SU-DHL-6 (cell line): ENCODE data around the gene ZP4.
A peak's percentile ranks its signal among the peaks of the same experiment; 100 is the strongest.

ENCODE experiments used
- H2AFZ ChIP-seq: fragments of 200-600 bp; sonication (generic); 2 replicates; pipeline ENCODE4 v1.6.1; 2014; ENCODE audit warnings: low read depth, mild to moderate bottlenecking, moderate library complexity, mixed read lengths, antibody characterized with exemption, low read length; ENCODE audit not compliant: severe bottlenecking
- H3F3A ChIP-seq: fragments of 200-600 bp; shearing (Covaris generic); 2 replicates; pipeline ENCODE4 v1.6.0; 2016; ENCODE audit warnings: antibody characterized with exemption, mild to moderate bottlenecking; ENCODE audit not compliant: insufficient read depth
- H3K27ac ChIP-seq: fragments of 200-600 bp; sonication (generic); 2 replicates; pipeline ENCODE4 v1.5.1; 2016; ENCODE audit warnings: low read depth, mild to moderate bottlenecking, low read length, moderate library complexity, mixed read lengths
- H3K27me3 ChIP-seq: fragments of 200-600 bp; sonication (generic), shearing (Covaris generic); 2 replicates; pipeline ENCODE4 v1.6.0; 2014; ENCODE audit warnings: mild to moderate bottlenecking, low read length
- H3K36me3 ChIP-seq: fragments of 200-600 bp; sonication (generic); 2 replicates; pipeline ENCODE4 v1.6.1; 2014; ENCODE audit warnings: mild to moderate bottlenecking, low read length, mixed read lengths
- H3K4me2 ChIP-seq: fragments of 300-600, 200-600 bp; shearing (Covaris generic), sonication (generic); 2 replicates; pipeline ENCODE4 v1.6.0; 2014; ENCODE audit warnings: low read length, low read depth, mild to moderate bottlenecking; ENCODE audit not compliant: poor library complexity, severe bottlenecking
- H3K4me3 ChIP-seq: fragments of 200-600 bp; sonication (generic); 2 replicates; pipeline ENCODE4 v1.5.1; 2014; ENCODE audit warnings: antibody characterized with exemption, low read length, mild to moderate bottlenecking, mixed read lengths; ENCODE audit not compliant: insufficient read depth, poor library complexity, severe bottlenecking
- H3K79me2 ChIP-seq: fragments of 200-600 bp; sonication (generic); 2 replicates; pipeline ENCODE4 v1.6.1; 2014; ENCODE audit warnings: mild to moderate bottlenecking, low read length, moderate library complexity; ENCODE audit not compliant: insufficient read depth
- H3K9ac ChIP-seq: fragments of 200-600 bp; sonication (generic); 2 replicates; pipeline ENCODE4 v1.7.0; 2014; ENCODE audit warnings: mild to moderate bottlenecking, low read length
- H3K9me2 ChIP-seq: fragments of 200-600 bp; sonication (generic); replicated peaks from 2 replicates; pipeline ENCODE4 v1.6.1; 2014; ENCODE audit warnings: low read length; ENCODE audit not compliant: insufficient read depth
- H3K9me3 ChIP-seq: fragments of 200-600 bp; sonication (generic); 2 replicates; pipeline ENCODE4 v1.6.1; 2014; ENCODE audit warnings: low read length, mixed read lengths; ENCODE audit not compliant: insufficient read depth
- H4K20me1 ChIP-seq: fragments of 200-600 bp; sonication (generic); 2 replicates; pipeline ENCODE4 v1.6.1; 2014; ENCODE audit warnings: low read depth, mild to moderate bottlenecking, antibody characterized with exemption, low read length, moderate library complexity, mixed read lengths
- EZH2phosphoT487 ChIP-seq: fragments of 200-600 bp; sonication (generic), shearing (Covaris generic); conservative IDR thresholded peaks from 2 replicates; pipeline ENCODE4 v1.6.1; 2018; ENCODE audit warnings: mild to moderate bottlenecking, antibody characterized with exemption, low read length, moderate library complexity, mixed read lengths
- TF ChIP-seq, protein P1 (sequence below): fragments of 200-600 bp; sonication (generic); IDR thresholded peaks from one replicate; pipeline ENCODE4 v1.5.1; 2017; ENCODE audit warnings: antibody characterized with exemption, mild to moderate bottlenecking, low read length, moderate library complexity; ENCODE audit not compliant: insufficient read depth, poor library complexity, severe bottlenecking

The ZP4 gene

DNA sequence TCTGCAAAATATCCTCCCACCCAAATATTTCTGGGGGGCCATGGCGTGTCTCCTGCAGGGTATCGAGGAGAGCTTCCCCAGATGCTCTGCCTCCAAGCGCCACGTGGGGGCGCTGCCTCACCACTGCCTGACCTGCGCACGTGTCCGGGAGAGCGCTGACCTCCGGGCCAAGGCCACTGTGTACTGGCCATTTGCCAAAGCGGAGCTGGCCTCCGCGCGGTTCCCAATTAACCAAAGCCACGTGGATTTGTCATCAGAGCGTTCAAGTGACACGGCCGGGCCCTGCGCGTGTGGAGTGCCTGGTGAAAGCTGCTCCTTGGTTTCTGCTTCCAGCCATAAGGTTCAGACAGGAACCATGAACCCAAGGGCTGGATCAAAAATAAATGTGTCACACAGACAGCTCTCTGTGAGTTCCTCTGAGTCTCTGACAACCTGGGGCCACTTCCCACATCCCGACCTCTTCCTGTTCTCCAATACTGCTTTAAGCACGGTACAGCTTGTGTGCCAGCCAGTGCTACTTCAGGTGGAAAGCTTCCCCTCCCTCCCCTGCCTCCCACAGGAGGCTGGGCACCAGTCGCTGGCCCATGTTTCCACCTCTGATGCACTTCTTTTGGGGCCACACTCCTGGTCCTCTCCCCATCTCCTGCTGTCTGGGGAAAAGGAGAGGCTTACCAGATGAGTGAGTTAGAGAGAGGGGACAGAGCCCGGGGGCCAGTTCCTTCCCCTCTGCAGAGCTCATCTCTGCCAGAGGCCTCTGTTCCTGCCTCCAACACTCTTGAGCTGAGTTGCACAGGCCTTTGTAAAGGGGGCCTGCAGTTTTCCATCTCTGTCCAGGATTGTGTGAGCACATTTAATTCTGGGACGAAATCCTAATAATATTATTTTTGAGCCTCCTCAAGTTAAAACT lies 26.1 kb downstream of the ZP4 start:
- no peak overlapping the region for H2AFZ ChIP-seq
- no peak overlapping the region for H3K27ac ChIP-seq

DNA sequence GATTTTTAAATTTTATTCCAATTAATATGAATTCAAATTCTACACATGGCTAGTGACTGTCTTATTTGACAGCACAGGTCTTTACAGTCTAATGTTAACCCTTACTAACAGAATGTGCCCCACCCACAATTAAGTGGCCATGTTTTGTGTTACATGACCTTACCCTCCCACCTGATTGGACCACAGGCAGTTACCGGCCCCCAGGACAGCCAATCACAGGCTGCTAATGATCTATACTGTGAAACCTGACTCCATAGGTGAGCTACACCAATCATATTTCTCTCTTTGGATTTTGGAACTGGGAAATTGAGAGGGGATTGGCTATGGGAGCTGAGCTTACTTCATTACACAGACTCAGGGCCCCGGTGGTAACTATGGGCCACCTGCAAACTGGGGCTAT lies 27.5 kb downstream of the ZP4 start:
- Histone ChIP-seq H3K4me3 (no peak overlapping the region), H3K9me3 (no peaks in the 10 kb centered on the region), H3K36me3 (no peaks in the 10 kb centered on the region), H3K9ac (no peak overlapping the region), H3K79me2 (no peaks in the 10 kb centered on the region), H2AFZ (no peak overlapping the region), H3K9me2 (no peaks in the 10 kb centered on the region), H3K27me3 (no peaks in the 10 kb centered on the region), H3K4me2 (no peak overlapping the region), H4K20me1 (no peaks in the 10 kb centered on the region), H3F3A (no peaks in the 10 kb centered on the region), H3K27ac (no peak overlapping the region)
- TF ChIP-seq, protein P1, sequence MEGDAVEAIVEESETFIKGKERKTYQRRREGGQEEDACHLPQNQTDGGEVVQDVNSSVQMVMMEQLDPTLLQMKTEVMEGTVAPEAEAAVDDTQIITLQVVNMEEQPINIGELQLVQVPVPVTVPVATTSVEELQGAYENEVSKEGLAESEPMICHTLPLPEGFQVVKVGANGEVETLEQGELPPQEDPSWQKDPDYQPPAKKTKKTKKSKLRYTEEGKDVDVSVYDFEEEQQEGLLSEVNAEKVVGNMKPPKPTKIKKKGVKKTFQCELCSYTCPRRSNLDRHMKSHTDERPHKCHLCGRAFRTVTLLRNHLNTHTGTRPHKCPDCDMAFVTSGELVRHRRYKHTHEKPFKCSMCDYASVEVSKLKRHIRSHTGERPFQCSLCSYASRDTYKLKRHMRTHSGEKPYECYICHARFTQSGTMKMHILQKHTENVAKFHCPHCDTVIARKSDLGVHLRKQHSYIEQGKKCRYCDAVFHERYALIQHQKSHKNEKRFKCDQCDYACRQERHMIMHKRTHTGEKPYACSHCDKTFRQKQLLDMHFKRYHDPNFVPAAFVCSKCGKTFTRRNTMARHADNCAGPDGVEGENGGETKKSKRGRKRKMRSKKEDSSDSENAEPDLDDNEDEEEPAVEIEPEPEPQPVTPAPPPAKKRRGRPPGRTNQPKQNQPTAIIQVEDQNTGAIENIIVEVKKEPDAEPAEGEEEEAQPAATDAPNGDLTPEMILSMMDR, result no peak
- no peak for TF ChIP-seq EZH2phosphoT487

More for the DNA sequence above, 26.1 kb downstream of the ZP4 start:
- no peaks in the 10 kb centered on the region for H3K27me3 ChIP-seq
- no peak overlapping the region for H3K4me3 ChIP-seq
- H3K4me2 ChIP-seq, result no peak overlapping the region
- no peaks in the 10 kb centered on the region for H4K20me1 ChIP-seq
- no peaks in the 10 kb centered on the region for H3K79me2 ChIP-seq
- H3K9ac ChIP-seq, result no peak overlapping the region
- no peaks in the 10 kb centered on the region for H3K36me3 ChIP-seq
- H3F3A ChIP-seq, result no peaks in the 10 kb centered on the region
- no peaks in the 10 kb centered on the region for H3K9me3 ChIP-seq
- no peaks in the 10 kb centered on the region for H3K9me2 ChIP-seq
- TF ChIP-seq, protein P1, result peak; percentile 6
- no peak for TF ChIP-seq EZH2phosphoT487

DNA sequence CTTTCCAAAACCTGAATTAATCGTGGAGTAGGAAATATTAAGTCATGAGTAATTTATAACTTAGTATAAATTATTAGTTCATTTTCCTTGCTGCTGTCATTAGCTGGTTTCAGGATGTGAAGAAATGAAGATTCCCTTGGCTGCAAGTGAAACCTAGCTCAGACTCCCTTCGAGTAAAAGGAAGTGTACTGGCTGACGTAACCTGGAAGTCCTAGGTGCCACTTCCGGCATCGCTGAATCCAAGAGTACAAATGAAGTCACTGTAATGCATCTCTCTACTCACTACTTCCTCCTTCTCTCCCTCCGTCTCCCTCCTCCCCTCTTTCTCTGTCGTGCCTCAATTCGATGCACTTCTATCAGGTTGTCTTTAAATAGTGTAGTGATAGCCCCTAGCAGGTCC lies 28.8 kb downstream of the ZP4 start:
- no peaks in the 10 kb centered on the region for H3K27me3 ChIP-seq
- no peak overlapping the region for H3K4me2 ChIP-seq
- no peaks in the 10 kb centered on the region for H3K79me2 ChIP-seq
- H4K20me1 ChIP-seq, result no peaks in the 10 kb centered on the region
- no peaks in the 10 kb centered on the region for H3K9me3 ChIP-seq
- H2AFZ ChIP-seq, result no peak overlapping the region
- H3K4me3 ChIP-seq, result no peak overlapping the region
- H3K36me3 ChIP-seq, result no peaks in the 10 kb centered on the region
- no peak overlapping the region for H3K27ac ChIP-seq
- no peak overlapping the region for H3K9ac ChIP-seq
- H3F3A ChIP-seq, result no peaks in the 10 kb centered on the region
- no peaks in the 10 kb centered on the region for H3K9me2 ChIP-seq
- no peak for TF ChIP-seq EZH2phosphoT487
- TF ChIP-seq, protein P1, result no peak
